Fibroblast of the aortic adventitia (primary cell): ENCODE measurements around the gene EEIG2. TPM values are rescaled to one million over a fixed set of nuclear protein-coding genes. Genes with fewer than 3 reads are reported as not detected.
A peak's percentile ranks its signal among the peaks of the same experiment; 100 is the strongest.

Source experiments
- DNase-seq: peaks from one replicate; pipeline ENCODE4 v3.0.0-alpha.2; 2010; ENCODE audit warnings: low read depth
- H3K4me3 ChIP-seq: 2 replicates; pipeline ENCODE4 v1.5.1; 2011; ENCODE audit warnings: low read depth, mild to moderate bottlenecking, control low read depth, low read length, moderate library complexity
- CTCF ChIP-seq: IDR thresholded peaks from 2 replicates; pipeline ENCODE4 v1.5.1; 2011; ENCODE audit warnings: mild to moderate bottlenecking, low read length, control low read depth, inconsistent platforms; ENCODE audit not compliant: insufficient read depth
- total RNA-seq: library from RNA; depleted of rRNA; stranded (reverse); fragments of >200 nt; gene quantifications from 2 replicates; pipeline ENCODE4 v1.2.3, GENCODE V29; 2012; ENCODE audit warnings: low replicate concordance

EEIG2 gene
- total RNA-seq, 1 donor = 37.9 TPM

- no peak for TF ChIP-seq CTCF
- no peak overlapping the region for H3K4me3 ChIP-seq
- peak; percentile 25 for DNase-seq
Observed at GRCh38 chr1:108583757-108584427, 24.0 kb downstream of the EEIG2 start.

GRCh38 chr1:108584428-108584856, 24.5 kb downstream of the EEIG2 start:
- no peak for TF ChIP-seq CTCF
- DNase-seq = peak; percentile 60
- no peak overlapping the region for H3K4me3 ChIP-seq

GRCh38 chr1:108585313-108585712, 25.4 kb downstream of the EEIG2 start:
- TF ChIP-seq CTCF = no peak
- H3K4me3 ChIP-seq = no peak overlapping the region
- no peak for DNase-seq

- no peak for TF ChIP-seq CTCF
- H3K4me3 ChIP-seq = no peak overlapping the region
- DNase-seq = peak; percentile 89
Observed at GRCh38 chr1:108590441-108590840, 30.5 kb downstream of the EEIG2 start.

GRCh38 chr1:108590957-108591356, 31.1 kb downstream of the EEIG2 start:
- DNase-seq = peak; percentile 98
- no peak overlapping the region for H3K4me3 ChIP-seq
- no peak for TF ChIP-seq CTCF

- DNase-seq = no peak
- H3K4me3 ChIP-seq = no peak overlapping the region
- TF ChIP-seq CTCF = no peak
Observed at GRCh38 chr1:108591466-108591865, 31.6 kb downstream of the EEIG2 start.
